Adrenal gland (tissue), 5 donors: ENCODE data around the gene METTL8.

ENCODE experiments used
- CTCF ChIP-seq, 6 experiments: fragments of 450-650 bp in 4 of 6; fragments of 200-600 bp in 2 of 6; sonication (generic) in 1 of 6; IDR thresholded peaks; 1 replicate in 5 of 6; 2 replicates in 1 of 6; pipeline versions ENCODE4 v1.5.1 to v1.8.0; 2016 to 2021; ENCODE audit warnings: antibody characterized with exemption in 6 of 6, mild to moderate bottlenecking in 2 of 6, moderate library complexity in 1 of 6
- POLR2A ChIP-seq, 2 donors: fragments of 450-650 bp; IDR thresholded peaks; one replicate each; pipeline ENCODE4 v1.6.1; 2017; ENCODE audit warnings: antibody characterized with exemption in 2 of 2, mild to moderate bottlenecking in 2 of 2, moderate library complexity in 1 of 2
- donor health status: DM: no; HTN: no; CAD: no.

GRCh38 chr2:171407676-171408044 is 26.1 kb downstream of the METTL8 start:
- TF ChIP-seq POLR2A (IDR thresholded peaks at IDR 0.05) = no peak
- TF ChIP-seq CTCF (IDR thresholded peaks at IDR 0.05) = no peak
